Cerebellar cortex (tissue), 1 donor: ENCODE results near the gene ARMC5.
A peak's percentile ranks its signal among the peaks of the same experiment; 100 is the strongest.

Experiments used
- DNase-seq: peaks from one replicate; pipeline ENCODE4 v3.0.0-alpha.2; 2015; ENCODE audit warnings: low spot score

Gene ARMC5

GRCh38 chr16:31461201-31461920, 2.1 kb downstream of the ARMC5 start:
- DNase-seq: no peak

- DNase-seq: no peak
Observed at GRCh38 chr16:31461921-31462804, 2.9 kb downstream of the ARMC5 start.

GRCh38 chr16:31464348-31464769, 5.1 kb downstream of the ARMC5 start:
- no peak for DNase-seq

- DNase-seq: no peak
Observed at GRCh38 chr16:31464781-31465260, 5.5 kb downstream of the ARMC5 start.

GRCh38 chr16:31465788-31466370, 6.6 kb downstream of the ARMC5 start:
- DNase-seq: no peak

GRCh38 chr16:31466381-31466841, 7.1 kb downstream of the ARMC5 start:
- DNase-seq: no peak

- no peak for DNase-seq
Observed at GRCh38 chr16:31467151-31467773, 8.0 kb downstream of the ARMC5 start.

- DNase-seq: no peak
Observed at GRCh38 chr16:31467858-31468257, 8.6 kb downstream of the ARMC5 start.

GRCh38 chr16:31470615-31471014, 11.3 kb downstream of the ARMC5 start:
- no peak for DNase-seq

- DNase-seq: no peak
Observed at GRCh38 chr16:31471241-31471874, 12.1 kb downstream of the ARMC5 start.

GRCh38 chr16:31471875-31472708, 12.8 kb downstream of the ARMC5 start, which contains the start of gene TGFB1I1:
TSS of gene TGFB1I1 (plus strand) at chr16:31472152. CDS start at chr16:31472189, 37 bp downstream.
- DNase-seq: no peak

GRCh38 chr16:31472709-31473203, 13.5 kb downstream of the ARMC5 start:
- peak; percentile 85 for DNase-seq

- DNase-seq: no peak
Observed at GRCh38 chr16:31473264-31473984, 14.1 kb downstream of the ARMC5 start.

- no peak for DNase-seq
Observed at GRCh38 chr16:31474173-31474714, 14.9 kb downstream of the ARMC5 start.

GRCh38 chr16:31474773-31475738, 15.8 kb downstream of the ARMC5 start:
- DNase-seq: no peak

GRCh38 chr16:31475946-31476302, 16.6 kb downstream of the ARMC5 start:
- no peak for DNase-seq

- no peak for DNase-seq
Observed at GRCh38 chr16:31476303-31477219, 17.3 kb downstream of the ARMC5 start.
